Lower leg skin (tissue), 4 donors: ENCODE results near the gene MFF. TPM values are rescaled to one million over a fixed set of nuclear protein-coding genes. Genes with fewer than 3 reads are reported as not detected.

Experiments
- DNase-seq, 2 donors: peaks; one replicate each; pipeline ENCODE4 v3.0.0-alpha.2; 2019; ENCODE audit warnings: low spot score in 2 of 2
- H3K4me3 ChIP-seq: fragments of 200-600 bp; sonication (generic); 2 replicates; pipeline ENCODE4 v1.5.1; 2017; ENCODE audit warnings: mild to moderate bottlenecking, low read depth; ENCODE audit not compliant: poor library complexity, severe bottlenecking
- POLR2A ChIP-seq, 2 donors: fragments of 450-650 bp; IDR thresholded peaks; one replicate each; pipeline ENCODE4 v1.6.1; 2016 to 2017; ENCODE audit warnings: antibody characterized with exemption in 2 of 2, mild to moderate bottlenecking in 1 of 2, moderate library complexity in 1 of 2
- WGBS, 2 donors: methylation state at CpG; one replicate each; pipeline ENCODE4 v1.1.5; 2018; 5-methylcytosine and 5-hydroxymethylcytosine counted together
- intact Hi-C: fragments of 100-400 bp; cut with DNase I; formaldehyde crosslinking; loops from one replicate; pipeline ENCODE4 v1.15.0; 2023; ENCODE audit warnings: low total_unique reads
- total RNA-seq, 4 donors: library from RNA; depleted of rRNA; stranded (reverse); fragments of >200 nt; gene quantifications; one replicate each; pipeline ENCODE4 v1.1.0, GENCODE V29; 2016
- TF ChIP-seq, protein P1 (sequence below), 3 donors: fragments of 450-650 bp; IDR thresholded peaks; one replicate each; pipeline ENCODE4 v1.5.1; 2016; ENCODE audit warnings: antibody characterized with exemption in 3 of 3, mild to moderate bottlenecking in 3 of 3, moderate library complexity in 2 of 3

MFF gene, protein sequence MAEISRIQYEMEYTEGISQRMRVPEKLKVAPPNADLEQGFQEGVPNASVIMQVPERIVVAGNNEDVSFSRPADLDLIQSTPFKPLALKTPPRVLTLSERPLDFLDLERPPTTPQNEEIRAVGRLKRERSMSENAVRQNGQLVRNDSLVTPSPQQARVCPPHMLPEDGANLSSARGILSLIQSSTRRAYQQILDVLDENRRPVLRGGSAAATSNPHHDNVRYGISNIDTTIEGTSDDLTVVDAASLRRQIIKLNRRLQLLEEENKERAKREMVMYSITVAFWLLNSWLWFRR
- 100 to 1,000 TPM in 1 of 4 donors, 10 to 100 TPM in 3; 76.6 to 105 (median 83.3) TPM for total RNA-seq

DNA sequence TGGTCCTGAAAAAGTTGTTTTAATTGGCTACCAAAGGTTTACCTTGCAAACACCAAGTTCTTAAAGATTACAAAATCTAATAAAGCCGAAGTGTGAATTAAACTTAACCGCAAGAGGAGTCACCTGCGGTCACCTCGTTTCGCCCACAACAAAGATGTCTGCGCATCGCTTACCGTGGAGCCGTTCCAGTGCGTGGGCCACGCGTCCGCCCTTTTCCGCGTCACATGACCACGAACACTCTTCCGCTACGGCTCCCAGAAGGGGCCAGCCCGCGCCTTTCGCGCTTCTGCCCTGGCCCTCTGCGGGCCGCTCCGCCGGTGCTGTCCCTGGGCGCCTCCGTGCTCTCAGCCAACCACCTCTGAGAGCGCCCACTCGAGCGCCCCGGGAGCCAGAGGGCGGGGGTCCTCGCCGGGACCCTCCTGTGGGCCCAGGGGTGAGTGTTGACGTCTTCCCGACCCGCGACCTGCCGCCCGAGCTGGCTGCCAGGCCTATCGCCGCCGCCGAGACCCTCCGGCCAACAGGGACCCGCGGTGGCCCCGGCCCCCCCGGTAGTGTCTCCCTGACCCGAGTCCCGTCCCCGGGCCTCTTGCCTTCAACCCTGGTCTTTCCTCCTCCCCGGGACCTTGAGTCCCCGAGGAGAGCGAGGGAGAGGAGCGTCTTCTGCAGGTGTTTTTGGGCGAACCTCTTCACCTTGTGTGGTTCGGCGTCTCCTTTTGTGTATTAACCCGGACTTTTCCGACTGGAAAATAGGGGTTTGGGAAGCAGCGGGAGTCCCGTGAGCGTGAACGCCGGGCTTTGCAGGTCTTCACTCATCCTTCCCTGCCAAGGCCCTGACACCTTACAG is at the start of gene MFF:
Gene MFF, plus strand, starts transcription at position 257 of the 844 bp plus-strand sequence. CDS start 5,415 bp downstream, outside the sequence.
- intact Hi-C loops, result no loop called here
- peak; percentile 93 to 99 for DNase-seq
- TF ChIP-seq POLR2A (IDR thresholded peaks at IDR 0.05), result no peak
- TF ChIP-seq, protein P1, sequence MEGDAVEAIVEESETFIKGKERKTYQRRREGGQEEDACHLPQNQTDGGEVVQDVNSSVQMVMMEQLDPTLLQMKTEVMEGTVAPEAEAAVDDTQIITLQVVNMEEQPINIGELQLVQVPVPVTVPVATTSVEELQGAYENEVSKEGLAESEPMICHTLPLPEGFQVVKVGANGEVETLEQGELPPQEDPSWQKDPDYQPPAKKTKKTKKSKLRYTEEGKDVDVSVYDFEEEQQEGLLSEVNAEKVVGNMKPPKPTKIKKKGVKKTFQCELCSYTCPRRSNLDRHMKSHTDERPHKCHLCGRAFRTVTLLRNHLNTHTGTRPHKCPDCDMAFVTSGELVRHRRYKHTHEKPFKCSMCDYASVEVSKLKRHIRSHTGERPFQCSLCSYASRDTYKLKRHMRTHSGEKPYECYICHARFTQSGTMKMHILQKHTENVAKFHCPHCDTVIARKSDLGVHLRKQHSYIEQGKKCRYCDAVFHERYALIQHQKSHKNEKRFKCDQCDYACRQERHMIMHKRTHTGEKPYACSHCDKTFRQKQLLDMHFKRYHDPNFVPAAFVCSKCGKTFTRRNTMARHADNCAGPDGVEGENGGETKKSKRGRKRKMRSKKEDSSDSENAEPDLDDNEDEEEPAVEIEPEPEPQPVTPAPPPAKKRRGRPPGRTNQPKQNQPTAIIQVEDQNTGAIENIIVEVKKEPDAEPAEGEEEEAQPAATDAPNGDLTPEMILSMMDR (IDR thresholded peaks at IDR 0.05), result peak in 1 of 3 donors; percentile 12
- 1% methylated on average over 38 to 65 of the region's 67 CpGs for WGBS, 2 donors
- H3K4me3 ChIP-seq, result peak within 1 kb of the TSS; percentile 75

DNA sequence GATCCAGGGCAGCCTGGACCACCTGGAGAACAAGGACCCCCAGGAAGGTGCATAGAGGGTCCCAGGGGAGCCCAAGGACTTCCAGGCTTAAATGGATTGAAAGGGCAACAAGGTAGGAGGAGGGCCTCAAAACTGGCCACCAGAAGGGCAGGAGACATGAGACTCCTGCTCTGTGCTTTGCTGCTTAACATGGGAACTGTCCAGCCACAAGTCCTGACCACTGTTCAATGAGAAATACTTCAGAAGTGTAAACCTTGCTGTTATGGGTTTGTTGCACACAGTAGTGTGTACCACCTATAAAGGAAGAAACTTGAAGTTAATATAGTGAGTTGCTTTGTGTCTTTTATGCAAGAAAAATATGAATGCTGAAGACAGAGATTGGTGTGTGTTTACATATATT is 44.2 kb upstream of the MFF start:
- TF ChIP-seq, protein P1 (IDR thresholded peaks at IDR 0.05), result no peak
- no peak for TF ChIP-seq POLR2A (IDR thresholded peaks at IDR 0.05)
- no peak overlapping the region for H3K4me3 ChIP-seq
- intact Hi-C loops, result no loop called here
- no peak for DNase-seq

DNA sequence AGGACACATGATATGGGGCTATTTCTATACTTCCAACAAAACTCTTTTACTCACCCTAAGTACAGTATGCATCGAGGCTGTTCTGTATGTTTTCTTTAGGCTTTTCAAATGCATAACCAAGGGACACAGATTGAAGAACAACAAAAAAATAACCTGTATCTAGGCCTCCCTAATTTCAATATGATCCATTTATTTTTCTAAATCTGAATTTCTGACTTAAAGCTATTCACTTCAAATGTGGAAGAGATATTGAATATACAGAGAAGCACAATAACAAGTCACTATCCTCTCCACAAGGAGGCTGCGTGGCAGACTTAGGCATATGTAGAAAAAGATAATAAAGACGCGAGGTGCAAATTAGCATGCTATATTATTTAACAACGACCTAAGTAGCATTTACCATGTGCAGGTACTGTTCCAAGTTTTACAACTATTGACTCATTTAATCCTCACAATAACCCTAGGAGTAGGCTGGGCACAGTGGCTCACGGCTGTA is 39.3 kb upstream of the MFF start:
- H3K4me3 ChIP-seq, result no peak overlapping the region
- 88 to 89% methylated on average over 6 of the region's 6 CpGs for WGBS, 2 donors

DNA sequence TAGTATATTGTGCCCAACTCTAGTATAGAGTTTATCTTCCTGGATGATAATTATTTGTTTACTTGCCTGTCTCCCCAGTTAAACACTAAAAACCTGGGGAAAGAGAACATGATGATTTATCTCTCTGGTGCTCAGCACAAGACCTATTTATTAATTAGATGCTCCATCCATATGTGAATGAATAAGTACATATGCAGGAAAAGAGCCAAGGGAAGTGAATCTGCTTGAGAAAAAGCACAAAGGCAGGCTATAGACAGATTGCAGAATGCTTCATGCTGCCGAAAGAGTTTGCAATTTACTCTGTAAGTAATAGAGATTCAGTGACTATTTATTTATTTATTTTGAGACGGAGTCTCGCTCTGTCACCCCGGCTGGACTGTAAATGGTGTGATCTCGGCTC is 37.3 kb upstream of the MFF start:
- intact Hi-C loops, result no loop called here
- H3K4me3 ChIP-seq, result no peak overlapping the region
- no peak for DNase-seq
- TF ChIP-seq POLR2A (IDR thresholded peaks at IDR 0.05), result no peak
- TF ChIP-seq, protein P1 (IDR thresholded peaks at IDR 0.05), result no peak
- WGBS, 2 donors, result 94 to 97% methylated on average over 5 of the region's 5 CpGs

More for the DNA sequence above, 39.3 kb upstream of the MFF start:
- intact Hi-C loops, result no loop called here
- no peak for DNase-seq
- TF ChIP-seq, protein P1 (IDR thresholded peaks at IDR 0.05), result no peak
- TF ChIP-seq POLR2A (IDR thresholded peaks at IDR 0.05), result no peak

DNA sequence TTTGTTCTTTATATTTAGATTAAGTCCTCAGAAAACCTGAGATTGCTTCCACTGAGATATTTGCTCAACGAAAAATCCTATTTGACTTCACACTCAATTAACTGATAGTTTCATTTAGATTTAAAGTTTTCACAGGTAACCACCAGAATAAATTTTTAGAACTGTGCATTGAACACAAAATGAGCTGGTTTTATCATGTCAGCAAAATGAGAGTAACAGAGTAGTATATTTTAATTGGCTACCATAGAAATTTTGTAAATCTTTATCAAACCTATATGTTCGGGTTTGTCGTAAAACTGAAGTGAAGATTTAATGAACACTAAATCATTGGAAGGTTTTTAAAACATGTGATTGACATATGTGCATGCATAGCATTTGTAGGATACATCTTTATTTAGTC is 32.7 kb upstream of the MFF start:
- intact Hi-C loops, result no loop called here
- no peak overlapping the region for H3K4me3 ChIP-seq
- WGBS, 2 donors, result 76 to 85% methylated on average over 3 of the region's 3 CpGs
- DNase-seq, result no peak
- no peak for TF ChIP-seq POLR2A (IDR thresholded peaks at IDR 0.05)
- TF ChIP-seq, protein P1 (IDR thresholded peaks at IDR 0.05), result no peak
